K562 (cell line): Measurements from ENCODE around the gene SRSF1. TPM values are rescaled to one million over a fixed set of nuclear protein-coding genes. Genes with fewer than 3 reads are reported as not detected.

Experiments used
- ATF7 ChIP-seq: fragments of 450-650 bp; IDR thresholded peaks from 2 replicates; pipeline ENCODE4 v1.7.1; 2014; ENCODE audit warnings: mild to moderate bottlenecking, moderate library complexity
- CCNT2 ChIP-seq: IDR thresholded peaks from 2 replicates; pipeline ENCODE4 v1.6.1; 2011; ENCODE audit warnings: borderline replicate concordance, low read depth, mild to moderate bottlenecking, moderate library complexity, mixed read lengths, low read length; ENCODE audit not compliant: insufficient read length; ENCODE audit errors: extremely low read depth
- CREB5 ChIP-seq: fragments of 250-450 bp; sonication (Bioruptor Pico); IDR thresholded peaks from 2 replicates; pipeline ENCODE4 v1.5.0; 2020; ENCODE audit warnings: mild to moderate bottlenecking
- CREM ChIP-seq: IDR thresholded peaks from 2 replicates; pipeline ENCODE4 v1.6.1; 2014; ENCODE audit warnings: antibody characterized with exemption, low read depth
- CTBP1 ChIP-seq: fragments of 450-650 bp; IDR thresholded peaks from 2 replicates; pipeline ENCODE4 v1.6.1; 2016; ENCODE audit warnings: borderline replicate concordance
- E2F8 ChIP-seq: fragments of 450-650 bp; IDR thresholded peaks from 2 replicates; pipeline ENCODE4 v1.7.1; 2018; ENCODE audit warnings: mild to moderate bottlenecking, low read depth; ENCODE audit not compliant: partially characterized antibody
- GABPB1 ChIP-seq: sonication (generic); formaldehyde crosslinking; IDR thresholded peaks from 2 replicates; pipeline ENCODE4 v1.8.0; 2022; ENCODE audit warnings: mild to moderate bottlenecking, missing genetic modification reagents
- HDAC8 ChIP-seq: fragments of 450-650 bp; IDR thresholded peaks from 2 replicates; pipeline ENCODE4 v1.6.1; 2016; ENCODE audit warnings: mild to moderate bottlenecking, missing genetic modification characterization, moderate library complexity, missing compliant biosample characterization
- HIVEP1 ChIP-seq: fragments of 250-450 bp; sonication (Bioruptor Pico); IDR thresholded peaks from 2 replicates; pipeline ENCODE4 v1.4.0; 2020; ENCODE audit warnings: mild to moderate bottlenecking
- LCOR ChIP-seq: sonication (generic); formaldehyde crosslinking; IDR thresholded peaks from 2 replicates; pipeline ENCODE4 v1.8.0; 2022; ENCODE audit warnings: mild to moderate bottlenecking, missing genetic modification reagents
- NR2F6 ChIP-seq: fragments of 450-650 bp; formaldehyde crosslinking; IDR thresholded peaks from 2 replicates; pipeline ENCODE4 v1.4.0; 2020; ENCODE audit warnings: mild to moderate bottlenecking
- NR4A1 ChIP-seq, 2 experiments: fragments of 250-450 bp in 1 of 2; fragments of 450-650 bp in 1 of 2; sonication (Bioruptor Pico) in 1 of 2; IDR thresholded peaks; 2 replicates each; pipeline versions ENCODE4 v1.4.0 to v1.6.1; 2016 to 2020; ENCODE audit warnings: mild to moderate bottlenecking in 2 of 2, missing compliant biosample characterization in 1 of 2, missing genetic modification characterization in 1 of 2, moderate library complexity in 1 of 2
- OTX1 ChIP-seq: fragments of 450-650 bp; formaldehyde crosslinking; IDR thresholded peaks from 2 replicates; pipeline ENCODE4 v1.4.0; 2022; ENCODE audit warnings: mild to moderate bottlenecking
- POLR2H ChIP-seq: IDR thresholded peaks from 2 replicates; pipeline ENCODE4 v1.6.1; 2016; ENCODE audit warnings: missing genetic modification characterization, low read depth, mild to moderate bottlenecking, control low read depth, missing compliant biosample characterization, moderate library complexity
- RBFOX2 ChIP-seq: fragments of 200-400 bp; formaldehyde crosslinking; IDR thresholded peaks from 2 replicates; pipeline ENCODE4 v1.6.1; 2017; ENCODE audit warnings: low read depth, mild to moderate bottlenecking, low read length, moderate library complexity
- SP1 ChIP-seq: sonication (generic); formaldehyde crosslinking; IDR thresholded peaks from 2 replicates; pipeline ENCODE4 v1.8.1; 2022; ENCODE audit warnings: mild to moderate bottlenecking, missing genetic modification reagents
- SRF ChIP-seq, 2 experiments: fragments of 250-450, 450-650 bp in 1 of 2; sonication (Bioruptor Pico) in 1 of 2; sonication (generic) in 1 of 2; formaldehyde crosslinking; IDR thresholded peaks; 2 replicates each; pipeline versions ENCODE4 v1.5.0 to v1.5.1; 2020 to 2022; ENCODE audit warnings: mild to moderate bottlenecking in 1 of 2, missing genetic modification reagents in 1 of 2
- TGIF2 ChIP-seq: sonication (generic); formaldehyde crosslinking; IDR thresholded peaks from 2 replicates; pipeline ENCODE4 v1.8.1; 2022; ENCODE audit warnings: mild to moderate bottlenecking, missing genetic modification reagents, moderate library complexity
- ZNF146 ChIP-seq: IDR thresholded peaks from one replicate; pipeline ENCODE4 v1.6.1; 2018; ENCODE audit warnings: missing compliant biosample characterization; ENCODE audit not compliant: unreplicated experiment
- ZNF3 ChIP-seq: fragments of 250-450 bp; sonication (Bioruptor Pico); IDR thresholded peaks from 2 replicates; pipeline ENCODE4 v1.5.0; 2021; ENCODE audit warnings: mild to moderate bottlenecking, moderate library complexity
- polyA plus RNA-seq, 8 experiments: library from polyadenylated mRNA; depleted of rRNA in 4 of 8; stranded (reverse) in 5 of 8; unstranded in 3 of 8; fragments of >200 nt; fragmentation: Nextera tagmentation in 2 of 8; fragmentation: Illumina TruSeq in 1 of 8; extraction: Ambion mirVana in 2 of 8; extraction: Trizol in 1 of 8; gene quantifications; 2 replicates each; pipeline versions ENCODE4 v1.2.1 to v1.2.3, GENCODE V29; 2011 to 2014; ENCODE audit warnings: inconsistent platforms in 1 of 8, missing spikeins in 1 of 8
- total RNA-seq, 7 experiments: library from RNA; depleted of rRNA in 6 of 7; stranded (reverse); fragments of >200 nt in 6 of 7; fragmentation: Illumina TruSeq in 2 of 7; extraction: Trizol in 2 of 7; gene quantifications; 2 replicates each; pipeline versions ENCODE4 v1.2.1 to v1.2.3, GENCODE V29; 2011 to 2021; ENCODE audit warnings: low replicate concordance in 1 of 7
- TF ChIP-seq, protein P1 (sequence below): fragments of 250-450 bp; sonication (Bioruptor Pico); IDR thresholded peaks from 2 replicates; pipeline ENCODE4 v1.5.1; 2021; ENCODE audit warnings: mild to moderate bottlenecking

The SRSF1 gene
- total and polyA plus RNA-seq, 9 of the 15 experiments (the other 6 are each of a cell fraction or from before 2014, with no cell fraction given) = 77.8 to 559 (median 442) TPM

- TF ChIP-seq RBFOX2 (peak; percentile 75), GABPB1 (CRISPR knock-in tag) (peak; percentile 72), CREM (peak; percentile 36; the same call in 1 of the 2 replicates), CCNT2 (peak; percentile 72), SP1 (CRISPR knock-in tag) (peak; percentile 50; the same call in 1 of the 2 replicates), POLR2H (tag) (0 out of 2 replicates have a peak, but pooled peaks have one; percentile 38), ZNF146 (no peak), TGIF2 (0 out of 2 replicates have a peak, but pooled peaks have one; percentile 47), LCOR (no peak), ATF7 (peak; percentile 59), HDAC8 (tag) (0 out of 2 replicates have a peak, but pooled peaks have one; percentile 52), NR4A1 (CRISPR knock-in tag; IDR thresholded peaks at IDR 0.05) (peak; percentile 88; the same call in 1 of the 2 replicates), NR4A1 (tag; IDR thresholded peaks at IDR 0.05) (no peak), SRF (CRISPR knock-in tag; IDR thresholded peaks at IDR 0.05) (0 out of 4 replicates have a peak, but pooled peaks of 1 of the 2 experiments have one; percentile 32), HIVEP1 (CRISPR knock-in tag) (peak; percentile 38; the same call in 1 of the 2 replicates), OTX1 (CRISPR knock-in tag) (peak; percentile 80; the same call in 1 of the 2 replicates), CTBP1 (peak; percentile 24; the same call in 1 of the 2 replicates), ZNF3 (CRISPR knock-in tag) (no peak), NR2F6 (peak; percentile 87; the same call in 1 of the 2 replicates), E2F8 (peak; percentile 87), CREB5 (CRISPR knock-in tag) (peak; percentile 76)
- TF ChIP-seq, protein P1, sequence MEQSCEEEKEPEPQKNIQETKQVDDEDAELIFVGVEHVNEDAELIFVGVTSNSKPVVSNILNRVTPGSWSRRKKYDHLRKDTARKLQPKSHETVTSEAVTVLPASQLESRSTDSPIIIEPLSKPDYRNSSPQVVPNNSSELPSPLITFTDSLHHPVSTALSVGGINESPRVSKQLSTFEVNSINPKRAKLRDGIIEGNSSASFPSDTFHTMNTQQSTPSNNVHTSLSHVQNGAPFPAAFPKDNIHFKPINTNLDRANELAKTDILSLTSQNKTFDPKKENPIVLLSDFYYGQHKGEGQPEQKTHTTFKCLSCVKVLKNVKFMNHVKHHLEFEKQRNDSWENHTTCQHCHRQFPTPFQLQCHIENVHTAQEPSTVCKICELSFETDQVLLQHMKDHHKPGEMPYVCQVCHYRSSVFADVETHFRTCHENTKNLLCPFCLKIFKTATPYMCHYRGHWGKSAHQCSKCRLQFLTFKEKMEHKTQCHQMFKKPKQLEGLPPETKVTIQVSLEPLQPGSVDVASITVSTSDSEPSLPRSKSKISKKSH (CRISPR knock-in tag) = no peak
Measured at GRCh38 chr17:57988301-57989250, 18.5 kb downstream of the SRSF1 start (continued).
